Esophagus muscularis mucosa (tissue), 4 donors: ENCODE results near the gene ACTL7A. TPM values are rescaled to one million over a fixed set of nuclear protein-coding genes. Genes with fewer than 3 reads are reported as not detected.

ENCODE experiments used
- DNase-seq: peaks from one replicate; pipeline ENCODE4 v3.0.0-alpha.2; 2017; ENCODE audit errors: extremely low spot score
- H3K27ac ChIP-seq, 4 donors: fragments of 200-600 bp; sonication (generic); replicated peaks in 1 of 4; 1 replicate in 3 of 4; 2 replicates in 1 of 4; pipeline ENCODE4 v1.5.1; 2016 to 2019; ENCODE audit warnings: mild to moderate bottlenecking in 1 of 4
- H3K27me3 ChIP-seq, 4 donors: fragments of 200-600 bp; sonication (generic); one replicate each; pipeline versions ENCODE4 v1.5.1 to v1.6.0; 2016 to 2019
- H3K36me3 ChIP-seq, 4 donors: fragments of 200-600 bp; sonication (generic); one replicate each; pipeline ENCODE4 v1.5.1; 2016 to 2019
- H3K4me1 ChIP-seq, 4 donors: fragments of 200-600 bp; sonication (generic); one replicate each; pipeline ENCODE4 v1.5.1; 2016 to 2019
- H3K4me3 ChIP-seq, 4 donors: fragments of 200-600 bp; sonication (generic); 1 replicate in 2 of 4; 2 replicates in 2 of 4; pipeline ENCODE4 v1.5.1; 2016 to 2019; ENCODE audit warnings: mild to moderate bottlenecking in 4 of 4, moderate library complexity in 1 of 4
- H3K9me3 ChIP-seq, 4 donors: fragments of 200-600 bp; sonication (generic); 1 replicate in 3 of 4; 2 replicates in 1 of 4; pipeline ENCODE4 v1.5.1; 2016 to 2019
- CTCF ChIP-seq, 3 experiments: fragments of 200-600 bp in 2 of 3; fragments of 450-650 bp in 1 of 3; sonication (generic) in 2 of 3; IDR thresholded peaks; one replicate each; pipeline ENCODE4 v1.5.1; 2017 to 2019; ENCODE audit warnings: antibody characterized with exemption in 3 of 3, mild to moderate bottlenecking in 2 of 3, moderate library complexity in 1 of 3
- EP300 ChIP-seq: sonication (generic); formaldehyde crosslinking; IDR thresholded peaks from one replicate; pipeline ENCODE4 v1.6.1; 2017; ENCODE audit warnings: antibody characterized with exemption
- POLR2A ChIP-seq: fragments of 450-650 bp; IDR thresholded peaks from one replicate; pipeline ENCODE4 v1.6.1; 2017; ENCODE audit warnings: antibody characterized with exemption, moderate library complexity, mild to moderate bottlenecking, low read depth
- POLR2AphosphoS5 ChIP-seq, 2 donors: sonication (generic); formaldehyde crosslinking; IDR thresholded peaks; one replicate each; pipeline ENCODE4 v1.6.1; 2017; ENCODE audit warnings: antibody characterized with exemption in 2 of 2
- WGBS: methylation state at CpG from one replicate; pipeline ENCODE4 v1.1.5; 2018; 5-methylcytosine and 5-hydroxymethylcytosine counted together
- intact Hi-C: fragments of 100-400 bp; cut with DNase I; formaldehyde crosslinking; loops from one replicate; pipeline ENCODE4 v1.15.1; 2023
- total RNA-seq, 4 donors: library from RNA; depleted of rRNA; stranded (reverse); fragments of >200 nt; gene quantifications; one replicate each; pipeline versions ENCODE4 v1.1.0 to v1.2.1, GENCODE V29; 2016

The ACTL7A gene
- total RNA-seq, 4 donors from 2014 or later, result not detected

GRCh38 chr9:108877524-108877923 lies 15.5 kb downstream of the ACTL7A start:
- Histone ChIP-seq H3K27ac (no peak overlapping the region), H3K9me3 (no peaks in the 10 kb centered on the region), H3K4me1 (no peaks in the 10 kb centered on the region), H3K27me3 (no peaks in the 10 kb centered on the region), H3K36me3 (peaks cover 72 to 98% (median 92%) of the 10 kb centered on the region in 4 donors), H3K4me3 (no peak overlapping the region)
- intact Hi-C loops, result no loop called here
- TF ChIP-seq POLR2A, result no peak
- no peak for TF ChIP-seq EP300
- no peak for TF ChIP-seq POLR2AphosphoS5 (IDR thresholded peaks at IDR 0.05)
- no peak for TF ChIP-seq CTCF (IDR thresholded peaks at IDR 0.05)
- 100% methylated on average over 2 of the region's 2 CpGs for WGBS
- DNase-seq, result no peak

- no peak for TF ChIP-seq EP300
- no peak for TF ChIP-seq CTCF (IDR thresholded peaks at IDR 0.05)
- no peak for TF ChIP-seq POLR2A
- TF ChIP-seq POLR2AphosphoS5 (IDR thresholded peaks at IDR 0.05), result no peak
- 80% methylated on average over 3 of the region's 3 CpGs for WGBS
- no peak for DNase-seq
- Histone ChIP-seq H3K4me1 (peaks cover 0 to 3% (median 1%) of the 10 kb centered on the region in 4 donors), H3K9me3 (no peaks in the 10 kb centered on the region), H3K27ac (no peak overlapping the region), H3K4me3 (no peak overlapping the region), H3K27me3 (no peaks in the 10 kb centered on the region), H3K36me3 (peaks cover 43 to 78% (median 71%) of the 10 kb centered on the region in 4 donors)
- intact Hi-C loops, result no loop called here
Observed at GRCh38 chr9:108880738-108881316, 18.8 kb downstream of the ACTL7A start.

- DNase-seq, result no peak
- Histone ChIP-seq H3K36me3 (peaks cover 29 to 76% (median 61%) of the 10 kb centered on the region in 4 donors), H3K4me1 (peaks cover 0 to 6% (median 3%) of the 10 kb centered on the region in 4 donors), H3K9me3 (no peaks in the 10 kb centered on the region), H3K4me3 (no peak overlapping the region), H3K27me3 (no peaks in the 10 kb centered on the region), H3K27ac (no peak overlapping the region)
- intact Hi-C loops, result no loop called here
- TF ChIP-seq POLR2A (no peak), EP300 (no peak), CTCF (IDR thresholded peaks at IDR 0.05) (no peak), POLR2AphosphoS5 (IDR thresholded peaks at IDR 0.05) (no peak)
- WGBS, result 97% methylated on average over 6 of the region's 6 CpGs
Observed at GRCh38 chr9:108882052-108882888, 20.2 kb downstream of the ACTL7A start.

GRCh38 chr9:108883085-108883484 lies 21.0 kb downstream of the ACTL7A start:
- intact Hi-C loops, result no loop called here
- H3K4me3 ChIP-seq, result no peak overlapping the region
- TF ChIP-seq CTCF (IDR thresholded peaks at IDR 0.05), result no peak
- no peak for TF ChIP-seq POLR2AphosphoS5 (IDR thresholded peaks at IDR 0.05)
- TF ChIP-seq EP300, result no peak
- no peak for TF ChIP-seq POLR2A
- H3K9me3 ChIP-seq, result no peaks in the 10 kb centered on the region
- H3K36me3 ChIP-seq, result peaks cover 20 to 76% (median 56%) of the 10 kb centered on the region in 4 donors
- peaks cover 0 to 6% (median 3%) of the 10 kb centered on the region in 4 donors for H3K4me1 ChIP-seq
- no peak for DNase-seq
- whole genome bisulfite sequencing, result 100% methylated on average over 3 of the region's 3 CpGs
- H3K27ac ChIP-seq, result no peak overlapping the region
- H3K27me3 ChIP-seq, result no peaks in the 10 kb centered on the region
